HEK293 (cell line): ENCODE measurements around the gene ALDH7A1.
A peak's percentile ranks its signal among the peaks of the same experiment; 100 is the strongest.

Source experiments
- CTCF ChIA-PET: fragments of 350-600 bp; formaldehyde crosslinking; extraction: SDS; loops from one replicate; lab custom pipeline; 2021; ENCODE audit warnings: antibody characterized with exemption; lab: Yijun Ruan, JAX
- POLR2A ChIA-PET: fragments of 300-600 bp; formaldehyde crosslinking; extraction: SDS; loops from one replicate; lab custom pipeline; 2020; ENCODE audit warnings: antibody characterized with exemption, inconsistent platforms; lab: Yijun Ruan, JAX
- H3K27ac ChIP-seq: fragments of 200-500 bp; sonication (Bioruptor generic); 2 replicates; pipeline ENCODE4 v1.5.1; 2014; ENCODE audit warnings: low read depth, low read length, control low read depth, inconsistent platforms; ENCODE audit errors: extremely low read depth
- H3K36me3 ChIP-seq, 2 experiments: fragments of 200-500 bp in 1 of 2; sonication (Bioruptor generic) in 1 of 2; 1 replicate in 1 of 2; 2 replicates in 1 of 2; pipeline ENCODE4 v1.5.1; 2014 to 2017; ENCODE audit warnings: inconsistent platforms in 2 of 2, low read length in 2 of 2; ENCODE audit not compliant: control insufficient read depth in 2 of 2, insufficient read depth in 1 of 2
- H3K4me1 ChIP-seq: fragments of 200-500 bp; sonication (Bioruptor generic); 2 replicates; pipeline ENCODE4 v1.5.1; 2014; ENCODE audit warnings: mild to moderate bottlenecking, low read length, inconsistent platforms; ENCODE audit not compliant: control insufficient read depth, insufficient read depth
- H3K4me3 ChIP-seq: 2 replicates; pipeline ENCODE4 v1.5.1; 2011; ENCODE audit warnings: low read depth, mild to moderate bottlenecking, control low read depth, low read length, moderate library complexity
- H3K9me3 ChIP-seq: fragments of 200-500 bp; sonication (Bioruptor generic); 2 replicates; pipeline ENCODE4 v1.5.1; 2014; ENCODE audit warnings: low read depth, low read length, inconsistent platforms; ENCODE audit not compliant: control insufficient read depth, insufficient read depth
- BCL11A ChIP-seq: fragments of 450-650 bp; formaldehyde crosslinking; IDR thresholded peaks from 2 replicates; pipeline ENCODE4 v1.5.1; 2016; ENCODE audit warnings: low read depth, missing biosample characterization, missing genetic modification characterization
- KLF10 ChIP-seq: fragments of 450-650 bp; IDR thresholded peaks from 2 replicates; pipeline ENCODE4 v1.5.1; 2018; ENCODE audit warnings: missing biosample characterization, mild to moderate bottlenecking, missing genetic modification characterization
- KLF16 ChIP-seq: fragments of 450-650 bp; formaldehyde crosslinking; IDR thresholded peaks from 2 replicates; pipeline ENCODE4 v1.5.1; 2017; ENCODE audit warnings: missing biosample characterization, missing genetic modification characterization
- KLF7 ChIP-seq: fragments of 450-650 bp; formaldehyde crosslinking; IDR thresholded peaks from 2 replicates; pipeline ENCODE4 v1.5.1; 2016; ENCODE audit warnings: missing biosample characterization, missing genetic modification characterization, borderline replicate concordance
- MYNN ChIP-seq: fragments of 450-650 bp; formaldehyde crosslinking; IDR thresholded peaks from 2 replicates; pipeline ENCODE4 v1.5.1; 2016; ENCODE audit warnings: missing biosample characterization, missing genetic modification characterization, borderline replicate concordance
- SETDB1 ChIP-seq: IDR thresholded peaks from one replicate; pipeline ENCODE4 v1.6.1; 2017; ENCODE audit warnings: mild to moderate bottlenecking, low read length, moderate library complexity, mixed read lengths; ENCODE audit not compliant: insufficient read length
- ZBTB17 ChIP-seq: fragments of 450-650 bp; formaldehyde crosslinking; IDR thresholded peaks from 2 replicates; pipeline ENCODE4 v1.5.1; 2016; ENCODE audit warnings: missing biosample characterization, missing genetic modification characterization
- ZBTB26 ChIP-seq: fragments of 450-650 bp; formaldehyde crosslinking; optimal IDR thresholded peaks from 2 replicates; pipeline ENCODE3; 2016; ENCODE audit warnings: missing biosample characterization, mild to moderate bottlenecking, missing genetic modification characterization
- ZBTB7A ChIP-seq: fragments of 450-650 bp; formaldehyde crosslinking; IDR thresholded peaks from 2 replicates; pipeline ENCODE4 v1.5.1; 2016; ENCODE audit warnings: low read depth, missing biosample characterization, missing genetic modification characterization
- ZNF18 ChIP-seq: fragments of 450-650 bp; formaldehyde crosslinking; IDR thresholded peaks from 2 replicates; pipeline ENCODE4 v1.5.1; 2016; ENCODE audit warnings: missing biosample characterization, missing genetic modification characterization
- ZNF211 ChIP-seq: fragments of 450-650 bp; formaldehyde crosslinking; IDR thresholded peaks from 2 replicates; pipeline ENCODE4 v1.5.1; 2016; ENCODE audit warnings: low read depth, missing biosample characterization, missing genetic modification characterization
- ZNF223 ChIP-seq: fragments of 450-650 bp; formaldehyde crosslinking; IDR thresholded peaks from 2 replicates; pipeline ENCODE4 v1.5.1; 2016; ENCODE audit warnings: missing biosample characterization, missing genetic modification characterization
- ZNF23 ChIP-seq: fragments of 450-650 bp; formaldehyde crosslinking; IDR thresholded peaks from 2 replicates; pipeline ENCODE4 v1.5.1; 2016; ENCODE audit warnings: missing biosample characterization, missing genetic modification characterization, borderline replicate concordance
- ZNF394 ChIP-seq: fragments of 450-650 bp; formaldehyde crosslinking; IDR thresholded peaks from 2 replicates; pipeline ENCODE4 v1.5.1; 2016; ENCODE audit warnings: missing biosample characterization, missing genetic modification characterization, mild to moderate bottlenecking, moderate library complexity, borderline replicate concordance
- ZNF529 ChIP-seq: fragments of 450-650 bp; formaldehyde crosslinking; IDR thresholded peaks from 2 replicates; pipeline ENCODE4 v1.5.1; 2017; ENCODE audit warnings: missing genetic modification characterization, missing biosample characterization; ENCODE audit not compliant: insufficient replicate concordance
- ZNF555 ChIP-seq: fragments of 450-650 bp; formaldehyde crosslinking; conservative IDR thresholded peaks from 2 replicates; pipeline ENCODE4 v1.5.1; 2017; ENCODE audit warnings: missing biosample characterization, mild to moderate bottlenecking, missing genetic modification characterization, inconsistent platforms
- ZNF561 ChIP-seq: fragments of 450-650 bp; IDR thresholded peaks from 2 replicates; pipeline ENCODE4 v1.5.1; 2018; ENCODE audit warnings: missing biosample characterization, missing genetic modification characterization, borderline replicate concordance
- ZNF670 ChIP-seq: fragments of 450-650 bp; formaldehyde crosslinking; IDR thresholded peaks from 2 replicates; pipeline ENCODE4 v1.5.1; 2016; ENCODE audit warnings: missing biosample characterization, missing genetic modification characterization, low read depth
- ZNF677 ChIP-seq: fragments of 450-650 bp; IDR thresholded peaks from 2 replicates; pipeline ENCODE4 v1.5.0; 2018; ENCODE audit warnings: missing biosample characterization, mild to moderate bottlenecking, missing genetic modification characterization, moderate library complexity
- ZNF777 ChIP-seq: fragments of 450-650 bp; formaldehyde crosslinking; IDR thresholded peaks from 2 replicates; pipeline ENCODE4 v1.5.1; 2017; ENCODE audit warnings: missing biosample characterization, missing genetic modification characterization, borderline replicate concordance
- ZNF792 ChIP-seq: fragments of 450-650 bp; formaldehyde crosslinking; IDR thresholded peaks from 2 replicates; pipeline ENCODE4 v1.5.1; 2016; ENCODE audit warnings: missing biosample characterization, missing genetic modification characterization
- ZNF830 ChIP-seq: fragments of 450-650 bp; IDR thresholded peaks from 2 replicates; pipeline ENCODE4 v1.5.0; 2018; ENCODE audit warnings: missing biosample characterization, missing genetic modification characterization, low read depth, mild to moderate bottlenecking, moderate library complexity
- TF ChIP-seq, protein P1 (sequence below): IDR thresholded peaks from 2 replicates; pipeline ENCODE4 v1.6.1; 2011; ENCODE audit warnings: mild to moderate bottlenecking, low read depth, low read length, borderline replicate concordance
- TF ChIP-seq, protein P2 (sequence below): fragments of 450-650 bp; IDR thresholded peaks from 2 replicates; pipeline ENCODE4 v1.5.1; 2018; ENCODE audit warnings: missing biosample characterization, mild to moderate bottlenecking, missing genetic modification characterization

ALDH7A1 gene

GRCh38 chr5:126514558-126515141, 80.4 kb downstream of the ALDH7A1 start:
- POLR2A ChIA-PET: interaction anchor here (0.8 kb wide), 1 partner anchor 91 kb away, joined by 4 read pairs; the partner anchor contains the start of gene GRAMD2B
- H3K9me3 ChIP-seq: no peaks in the 10 kb centered on the region
- TF ChIP-seq KLF10: no peak
- TF ChIP-seq ZNF211 (tag by site-specific recombination): no peak
- TF ChIP-seq BCL11A: no peak
- no peak for TF ChIP-seq ZNF394 (tag by site-specific recombination)
- no peak for TF ChIP-seq MYNN (tag by site-specific recombination)
- no peak for TF ChIP-seq KLF16 (tag by site-specific recombination)
- TF ChIP-seq ZBTB7A: no peak
- no peak for TF ChIP-seq ZNF223 (tag by site-specific recombination)
- TF ChIP-seq KLF7 (tag by site-specific recombination): no peak
- no peak for TF ChIP-seq ZNF677
- peaks cover 22% of the 10 kb centered on the region for H3K4me1 ChIP-seq
- no peak overlapping the region for H3K4me3 ChIP-seq
- no peaks in the 10 kb centered on the region for H3K36me3 ChIP-seq
- CTCF ChIA-PET: interaction anchor here (3.9 kb wide), 1 partner anchor 15 kb away, joined by 28 read pairs; no protein-coding TSS in a partner anchor
- peak overlapping the region; percentile 66; the same call in 1 of the 2 replicates for H3K27ac ChIP-seq

DNA sequence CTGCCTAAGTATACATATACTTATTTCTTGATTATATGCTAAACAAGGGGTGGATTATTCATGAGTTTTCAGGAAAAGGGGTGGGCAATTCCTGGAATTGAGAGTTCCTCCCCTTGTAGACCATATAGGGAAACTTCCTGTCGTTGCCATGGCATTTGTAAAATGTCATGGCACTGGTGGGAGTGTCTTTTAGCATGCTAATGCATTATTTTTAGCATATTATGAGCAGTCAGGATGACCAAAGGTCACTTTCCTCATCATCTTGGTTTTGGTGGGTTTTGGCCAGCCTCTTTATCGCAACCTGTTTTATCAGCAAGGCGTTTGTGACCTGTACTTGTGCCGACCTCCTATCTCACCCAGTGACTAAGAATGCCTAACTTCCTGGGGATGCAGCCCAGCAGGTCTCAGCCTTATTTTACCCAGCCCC, 80.9 kb downstream of the ALDH7A1 start:
- H3K27ac ChIP-seq: peak overlapping the region; percentile 66; the same call in 1 of the 2 replicates
- TF ChIP-seq, protein P1, sequence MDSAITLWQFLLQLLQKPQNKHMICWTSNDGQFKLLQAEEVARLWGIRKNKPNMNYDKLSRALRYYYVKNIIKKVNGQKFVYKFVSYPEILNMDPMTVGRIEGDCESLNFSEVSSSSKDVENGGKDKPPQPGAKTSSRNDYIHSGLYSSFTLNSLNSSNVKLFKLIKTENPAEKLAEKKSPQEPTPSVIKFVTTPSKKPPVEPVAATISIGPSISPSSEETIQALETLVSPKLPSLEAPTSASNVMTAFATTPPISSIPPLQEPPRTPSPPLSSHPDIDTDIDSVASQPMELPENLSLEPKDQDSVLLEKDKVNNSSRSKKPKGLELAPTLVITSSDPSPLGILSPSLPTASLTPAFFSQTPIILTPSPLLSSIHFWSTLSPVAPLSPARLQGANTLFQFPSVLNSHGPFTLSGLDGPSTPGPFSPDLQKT: peak; percentile 56; the same call in 1 of the 2 replicates
- TF ChIP-seq, protein P2, sequence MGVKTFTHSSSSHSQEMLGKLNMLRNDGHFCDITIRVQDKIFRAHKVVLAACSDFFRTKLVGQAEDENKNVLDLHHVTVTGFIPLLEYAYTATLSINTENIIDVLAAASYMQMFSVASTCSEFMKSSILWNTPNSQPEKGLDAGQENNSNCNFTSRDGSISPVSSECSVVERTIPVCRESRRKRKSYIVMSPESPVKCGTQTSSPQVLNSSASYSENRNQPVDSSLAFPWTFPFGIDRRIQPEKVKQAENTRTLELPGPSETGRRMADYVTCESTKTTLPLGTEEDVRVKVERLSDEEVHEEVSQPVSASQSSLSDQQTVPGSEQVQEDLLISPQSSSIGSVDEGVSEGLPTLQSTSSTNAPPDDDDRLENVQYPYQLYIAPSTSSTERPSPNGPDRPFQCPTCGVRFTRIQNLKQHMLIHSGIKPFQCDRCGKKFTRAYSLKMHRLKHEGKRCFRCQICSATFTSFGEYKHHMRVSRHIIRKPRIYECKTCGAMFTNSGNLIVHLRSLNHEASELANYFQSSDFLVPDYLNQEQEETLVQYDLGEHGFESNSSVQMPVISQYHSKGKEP: no peak
- TF ChIP-seq, all 188 proteins: peak for 1
- ChIA-PET CTCF (interaction anchor here (3.1 to 3.9 kb wide), 2 partner anchors 14 kb away, joined by 23 to 28 read pairs; no protein-coding TSS in a partner anchor), POLR2A (no interaction called here)
- H3K36me3 ChIP-seq: no peaks in the 10 kb centered on the region
- H3K9me3 ChIP-seq: no peaks in the 10 kb centered on the region
- H3K4me3 ChIP-seq: no peak overlapping the region
- H3K4me1 ChIP-seq: peaks cover 19% of the 10 kb centered on the region

DNA sequence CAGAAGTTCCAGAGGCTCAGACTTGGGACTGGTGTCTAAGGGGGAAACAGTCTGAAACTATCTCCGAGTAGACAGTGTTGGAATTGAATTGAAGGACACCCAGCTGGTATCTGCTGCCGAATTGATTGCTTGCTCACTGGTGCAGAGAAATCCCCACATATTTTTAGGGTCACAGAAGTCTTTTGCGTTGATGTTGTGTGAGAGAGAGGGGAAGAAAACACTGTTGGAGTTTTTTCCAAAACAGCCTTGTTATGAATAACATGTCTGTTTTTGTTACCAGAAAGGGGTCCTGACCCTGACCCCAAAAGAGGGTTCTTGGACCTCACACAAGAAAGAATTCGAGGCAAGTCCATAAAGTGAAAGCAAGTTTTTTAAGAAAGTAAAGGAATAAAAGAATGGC, 81.3 kb downstream of the ALDH7A1 start:
- H3K4me1 ChIP-seq: peaks cover 19% of the 10 kb centered on the region
- POLR2A ChIA-PET: no interaction called here
- no peak overlapping the region for H3K27ac ChIP-seq
- no peak overlapping the region for H3K4me3 ChIP-seq
- TF ChIP-seq ZBTB17: no peak
- TF ChIP-seq ZNF555: no peak
- TF ChIP-seq ZBTB7A: no peak
- no peak for TF ChIP-seq ZNF670 (tag by site-specific recombination)
- no peak for TF ChIP-seq ZNF18 (tag by site-specific recombination)
- no peak for TF ChIP-seq ZNF677
- no peak for TF ChIP-seq ZNF792
- TF ChIP-seq ZNF23 (tag by site-specific recombination): no peak
- TF ChIP-seq SETDB1: no peak
- TF ChIP-seq ZNF830 (tag by site-specific recombination): no peak
- TF ChIP-seq ZNF561: no peak
- TF ChIP-seq ZBTB26 (tag by site-specific recombination): no peak
- TF ChIP-seq ZNF777 (tag by site-specific recombination): no peak
- no peak for TF ChIP-seq ZNF529
- no peaks in the 10 kb centered on the region for H3K36me3 ChIP-seq
- no peaks in the 10 kb centered on the region for H3K9me3 ChIP-seq
- CTCF ChIA-PET: interaction anchor here (3.1 kb wide), 1 partner anchor 13 kb away, joined by 23 read pairs; no protein-coding TSS in a partner anchor
